Fibroblast of mammary gland (primary cell): ENCODE measurements around the gene ADAR.

Experiments
- DNase-seq: peaks from one replicate; pipeline ENCODE4 v3.0.0-alpha.2; 2010; ENCODE audit warnings: low read depth
- H3K4me3 ChIP-seq: 2 replicates; pipeline ENCODE4 v1.5.1; 2011; ENCODE audit warnings: low read depth, mild to moderate bottlenecking, low read length, moderate library complexity; ENCODE audit not compliant: control insufficient read depth
- TF ChIP-seq, protein P1 (sequence below): conservative IDR thresholded peaks from 2 replicates; pipeline ENCODE4 v1.5.1; 2011; ENCODE audit warnings: low read depth, low read length, inconsistent platforms; ENCODE audit not compliant: control insufficient read depth, insufficient read depth

ADAR gene

DNA sequence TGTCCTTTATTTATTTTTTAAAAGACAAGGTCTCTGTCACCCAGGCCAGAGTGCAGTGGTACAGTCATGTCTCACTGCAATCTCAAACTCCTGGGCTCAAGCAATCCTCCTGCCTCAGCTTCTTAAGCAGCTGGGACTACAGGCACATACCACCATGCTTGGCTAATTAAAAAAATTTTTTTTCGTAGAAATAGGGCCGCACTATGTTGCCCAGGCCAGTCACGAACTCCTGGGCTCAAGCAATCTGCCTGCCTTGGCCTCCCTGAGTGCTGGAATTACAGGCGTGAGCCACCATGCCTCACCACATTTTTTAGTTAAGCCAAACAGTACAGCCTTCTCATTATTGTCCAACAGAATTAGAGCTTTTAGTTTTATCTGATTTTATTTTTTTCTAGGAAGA lies 7.4 kb upstream of the ADAR start:
- no peak overlapping the region for H3K4me3 ChIP-seq
- no peak for DNase-seq
- TF ChIP-seq, protein P1, sequence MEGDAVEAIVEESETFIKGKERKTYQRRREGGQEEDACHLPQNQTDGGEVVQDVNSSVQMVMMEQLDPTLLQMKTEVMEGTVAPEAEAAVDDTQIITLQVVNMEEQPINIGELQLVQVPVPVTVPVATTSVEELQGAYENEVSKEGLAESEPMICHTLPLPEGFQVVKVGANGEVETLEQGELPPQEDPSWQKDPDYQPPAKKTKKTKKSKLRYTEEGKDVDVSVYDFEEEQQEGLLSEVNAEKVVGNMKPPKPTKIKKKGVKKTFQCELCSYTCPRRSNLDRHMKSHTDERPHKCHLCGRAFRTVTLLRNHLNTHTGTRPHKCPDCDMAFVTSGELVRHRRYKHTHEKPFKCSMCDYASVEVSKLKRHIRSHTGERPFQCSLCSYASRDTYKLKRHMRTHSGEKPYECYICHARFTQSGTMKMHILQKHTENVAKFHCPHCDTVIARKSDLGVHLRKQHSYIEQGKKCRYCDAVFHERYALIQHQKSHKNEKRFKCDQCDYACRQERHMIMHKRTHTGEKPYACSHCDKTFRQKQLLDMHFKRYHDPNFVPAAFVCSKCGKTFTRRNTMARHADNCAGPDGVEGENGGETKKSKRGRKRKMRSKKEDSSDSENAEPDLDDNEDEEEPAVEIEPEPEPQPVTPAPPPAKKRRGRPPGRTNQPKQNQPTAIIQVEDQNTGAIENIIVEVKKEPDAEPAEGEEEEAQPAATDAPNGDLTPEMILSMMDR = no peak

DNA sequence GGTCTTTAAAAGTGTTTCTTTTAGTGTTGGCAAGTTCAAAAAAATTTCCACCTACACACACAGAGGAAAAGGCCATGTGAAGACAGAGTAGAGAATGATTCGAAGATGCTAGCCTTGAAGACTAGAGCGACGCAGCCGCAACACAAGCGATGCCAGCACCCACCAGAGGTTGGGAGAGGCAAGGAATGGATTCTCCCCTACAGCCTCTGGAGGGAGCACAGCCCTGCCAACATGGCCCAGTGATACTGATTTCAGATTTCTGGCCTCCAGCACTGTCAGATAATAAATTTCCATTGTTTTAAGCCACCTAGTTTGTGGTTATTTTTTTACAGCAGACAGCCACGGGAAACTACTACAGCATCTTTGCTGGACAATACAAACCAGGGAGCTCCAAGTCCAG lies 6.9 kb upstream of the ADAR start:
- TF ChIP-seq, protein P1 = peak; percentile 26
- H3K4me3 ChIP-seq = no peak overlapping the region
- peak; percentile 35 for DNase-seq

DNA sequence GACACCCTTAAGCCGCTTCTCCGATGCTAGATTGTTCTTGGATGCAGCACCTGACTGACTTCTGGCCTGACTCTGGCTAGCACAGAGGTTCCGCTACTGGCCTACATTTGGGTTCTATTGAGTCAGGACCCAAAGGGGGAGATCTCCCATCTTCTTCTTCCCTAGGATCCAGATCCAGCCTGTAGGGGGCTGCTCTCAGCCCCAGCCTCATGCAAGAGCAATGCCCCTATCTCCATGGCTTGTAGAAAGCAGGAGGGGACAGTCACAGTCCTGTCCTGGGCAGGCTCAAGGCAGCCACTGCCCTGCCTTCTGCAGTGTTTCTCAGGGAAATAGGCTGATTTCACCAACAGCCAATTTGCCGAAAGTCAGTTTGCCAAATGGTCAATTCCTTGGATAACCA lies 6.3 kb upstream of the ADAR start:
- TF ChIP-seq, protein P1 = no peak
- no peak for DNase-seq
- H3K4me3 ChIP-seq = no peak overlapping the region

DNA sequence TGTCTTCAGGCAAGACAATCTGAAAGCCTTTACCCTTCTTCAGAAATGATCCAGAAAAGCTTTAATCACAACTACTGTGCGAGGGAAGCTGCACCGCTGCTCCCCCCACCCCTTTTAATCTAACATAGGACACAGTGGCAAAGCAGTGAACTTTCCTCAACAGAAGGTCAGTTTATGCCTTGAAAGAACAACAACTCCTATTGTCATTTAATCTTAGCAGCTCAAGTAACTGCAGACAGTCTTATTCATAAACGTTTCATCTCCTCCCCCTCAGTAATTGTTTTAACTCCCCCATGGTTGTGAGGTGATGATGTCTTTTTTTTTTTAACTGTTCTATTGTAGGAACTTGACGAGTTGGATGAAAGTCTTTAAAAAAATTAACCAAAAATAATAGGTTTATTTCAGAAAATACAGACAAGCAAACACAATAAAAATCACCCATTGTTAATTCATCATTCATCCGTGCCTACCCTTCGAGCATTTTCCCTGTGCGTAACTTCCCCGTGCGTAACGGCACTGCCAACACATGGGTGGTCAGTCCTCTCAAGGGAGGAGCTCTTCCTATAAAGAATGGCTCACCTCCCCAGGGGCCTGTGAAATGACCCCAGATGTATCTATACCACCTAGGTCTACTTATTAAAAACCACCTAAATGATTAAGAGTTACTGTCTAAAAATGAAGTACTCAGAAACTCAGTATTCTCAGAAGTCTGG lies 3.3 kb upstream of the ADAR start:
- no peak overlapping the region for H3K4me3 ChIP-seq
- no peak for DNase-seq
- TF ChIP-seq, protein P1 = no peak

DNA sequence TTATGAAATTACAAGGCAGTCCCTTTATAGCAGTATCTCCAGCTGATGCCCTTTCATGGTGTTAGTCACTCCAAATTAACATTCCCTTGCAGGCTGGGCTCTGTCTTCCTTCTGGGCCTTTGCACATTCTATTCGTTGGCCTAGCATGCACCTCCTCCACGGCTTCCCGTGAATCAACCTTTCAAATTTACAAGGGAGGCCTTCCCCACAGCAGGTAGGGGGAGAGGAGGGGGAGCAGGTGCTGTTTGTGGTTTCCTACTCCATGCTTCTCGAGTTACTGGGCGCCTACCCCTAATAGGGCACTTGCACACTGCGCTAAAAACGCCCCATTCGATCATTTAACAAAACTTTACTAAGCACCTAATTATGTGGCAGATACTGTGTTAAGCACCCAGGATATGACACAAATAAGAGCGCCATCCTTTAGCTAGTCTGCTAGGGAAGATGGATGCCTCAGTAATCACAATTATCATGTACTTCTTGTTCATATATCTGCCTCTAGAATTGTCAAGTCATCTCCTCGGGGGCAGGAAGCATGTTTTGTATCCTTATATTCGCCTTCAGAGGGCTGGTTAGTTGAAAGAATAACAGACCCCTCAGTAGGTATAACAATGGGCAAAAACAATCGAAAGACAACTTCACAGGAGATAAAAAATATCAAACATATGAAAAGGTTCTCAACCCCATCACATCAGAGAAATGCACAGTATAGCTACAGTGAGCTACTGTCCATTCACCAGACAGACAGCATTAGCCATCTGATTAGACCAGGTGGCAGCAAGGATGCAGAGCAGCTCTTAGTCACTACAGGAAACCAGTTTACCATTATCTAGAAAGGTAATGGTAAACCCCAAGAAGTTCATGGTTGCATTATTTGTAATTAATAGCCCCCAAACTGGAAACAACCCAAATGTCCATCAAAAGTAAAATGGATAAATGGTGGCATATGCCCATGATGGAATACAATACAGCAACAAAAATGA lies 1.7 kb upstream of the ADAR start:
- TF ChIP-seq, protein P1 = no peak
- DNase-seq = peak; percentile 27
- no peak overlapping the region for H3K4me3 ChIP-seq

DNA sequence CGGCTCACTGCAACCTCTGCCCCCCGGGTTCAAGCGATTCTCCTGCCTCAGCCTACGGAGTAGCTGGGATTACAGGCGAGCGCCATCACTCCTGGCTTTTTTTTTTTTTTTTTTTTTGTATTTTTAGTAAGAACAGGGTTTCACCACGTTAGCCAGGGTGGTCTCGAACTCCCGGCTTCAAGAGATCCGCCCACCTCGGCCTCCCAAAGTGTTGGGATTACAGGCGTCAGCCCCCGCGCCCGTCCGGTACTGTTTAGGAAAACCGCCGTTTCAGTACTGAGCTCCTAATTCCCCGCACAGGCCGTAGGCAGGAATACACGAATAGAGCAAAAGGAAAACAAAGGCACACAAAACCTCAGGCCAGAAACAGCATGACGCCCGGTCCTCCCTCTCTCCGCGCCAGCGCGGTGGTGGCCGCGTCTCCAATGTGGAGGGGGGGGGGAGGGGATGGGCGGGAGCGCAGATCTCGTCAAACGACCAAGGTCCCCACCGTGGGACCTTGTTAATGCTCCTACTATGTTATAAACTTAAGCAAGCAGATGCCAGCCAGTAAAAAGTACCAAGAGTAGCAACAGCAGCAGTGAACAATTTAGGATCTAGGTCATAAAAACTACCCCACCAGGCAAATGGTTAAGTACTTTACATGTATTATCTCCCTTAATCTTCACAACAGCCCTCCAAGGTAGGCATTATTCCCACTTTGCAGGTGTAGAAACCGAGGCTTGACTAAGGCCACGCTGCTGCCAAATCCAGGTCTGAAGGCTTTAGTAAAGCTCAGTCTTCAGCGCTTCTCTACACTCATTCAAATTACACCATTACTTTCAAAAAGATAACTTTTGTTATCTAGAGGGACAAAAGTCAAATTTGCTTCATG lies 648 bp upstream of the ADAR start:
- H3K4me3 ChIP-seq = peak overlapping the region; percentile 82
- DNase-seq = peak; percentile 50
- TF ChIP-seq, protein P1 = no peak
